Endothelial cell of umbilical vein (primary cell): Measurements from ENCODE around the gene SPTY2D1.

Experiments
- CTCF ChIP-seq, 2 donors: IDR thresholded peaks; 1 replicate in 1 of 2; 2 replicates in 1 of 2; pipeline ENCODE4 v1.5.1; 2011; ENCODE audit warnings: low read length in 2 of 2, mild to moderate bottlenecking in 2 of 2, moderate library complexity in 2 of 2, control low read depth in 1 of 2, inconsistent platforms in 1 of 2, low read depth in 1 of 2; ENCODE audit not compliant: insufficient read depth in 1 of 2; ENCODE audit errors: extremely low read depth in 1 of 2
- MAX ChIP-seq: IDR thresholded peaks from 2 replicates; pipeline ENCODE4 v1.6.1; 2011; ENCODE audit not compliant: insufficient read depth, insufficient read length
- POLR2A ChIP-seq: IDR thresholded peaks from 2 replicates; pipeline ENCODE4 v1.6.1; 2012; ENCODE audit warnings: low read depth, mild to moderate bottlenecking, control low read depth, low read length
- POLR2AphosphoS5 ChIP-seq: IDR thresholded peaks from 2 replicates; pipeline ENCODE4 v1.6.1; 2012; ENCODE audit warnings: low read depth, mild to moderate bottlenecking, control low read depth, low read length, moderate library complexity; ENCODE audit not compliant: insufficient read depth

DNA sequence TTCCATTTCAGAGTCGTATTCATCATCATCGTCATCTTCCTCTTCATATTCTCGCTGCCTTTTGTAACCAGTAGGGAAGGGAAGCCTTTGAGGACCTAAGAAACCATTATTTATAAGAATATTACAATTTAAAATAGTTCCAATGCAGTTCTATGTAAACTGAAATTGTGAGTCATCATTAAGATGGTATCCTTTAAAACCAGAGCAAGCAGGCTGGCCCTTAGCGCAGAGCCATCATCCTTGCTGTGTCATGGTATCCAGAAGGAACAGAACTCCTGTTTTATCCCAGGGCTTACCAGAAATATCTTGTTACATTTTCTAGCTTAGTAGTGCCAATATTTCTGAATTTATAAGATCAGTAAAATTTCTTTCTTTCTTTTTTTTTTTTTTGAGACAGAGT, 21.7 kb downstream of the SPTY2D1 start:
- TF ChIP-seq POLR2AphosphoS5 = no peak
- no peak for TF ChIP-seq CTCF (IDR thresholded peaks at IDR 0.05; ENCODE audit: extremely low read depth in 1 of 2, insufficient read depth in 1 of 2, low read depth in 1 of 2, low read length in 2 of 2)
- no peak for TF ChIP-seq POLR2A
- TF ChIP-seq MAX = no peak
